Measurements from ENCODE around the gene WNT10A.

WNT10A gene

DNA sequence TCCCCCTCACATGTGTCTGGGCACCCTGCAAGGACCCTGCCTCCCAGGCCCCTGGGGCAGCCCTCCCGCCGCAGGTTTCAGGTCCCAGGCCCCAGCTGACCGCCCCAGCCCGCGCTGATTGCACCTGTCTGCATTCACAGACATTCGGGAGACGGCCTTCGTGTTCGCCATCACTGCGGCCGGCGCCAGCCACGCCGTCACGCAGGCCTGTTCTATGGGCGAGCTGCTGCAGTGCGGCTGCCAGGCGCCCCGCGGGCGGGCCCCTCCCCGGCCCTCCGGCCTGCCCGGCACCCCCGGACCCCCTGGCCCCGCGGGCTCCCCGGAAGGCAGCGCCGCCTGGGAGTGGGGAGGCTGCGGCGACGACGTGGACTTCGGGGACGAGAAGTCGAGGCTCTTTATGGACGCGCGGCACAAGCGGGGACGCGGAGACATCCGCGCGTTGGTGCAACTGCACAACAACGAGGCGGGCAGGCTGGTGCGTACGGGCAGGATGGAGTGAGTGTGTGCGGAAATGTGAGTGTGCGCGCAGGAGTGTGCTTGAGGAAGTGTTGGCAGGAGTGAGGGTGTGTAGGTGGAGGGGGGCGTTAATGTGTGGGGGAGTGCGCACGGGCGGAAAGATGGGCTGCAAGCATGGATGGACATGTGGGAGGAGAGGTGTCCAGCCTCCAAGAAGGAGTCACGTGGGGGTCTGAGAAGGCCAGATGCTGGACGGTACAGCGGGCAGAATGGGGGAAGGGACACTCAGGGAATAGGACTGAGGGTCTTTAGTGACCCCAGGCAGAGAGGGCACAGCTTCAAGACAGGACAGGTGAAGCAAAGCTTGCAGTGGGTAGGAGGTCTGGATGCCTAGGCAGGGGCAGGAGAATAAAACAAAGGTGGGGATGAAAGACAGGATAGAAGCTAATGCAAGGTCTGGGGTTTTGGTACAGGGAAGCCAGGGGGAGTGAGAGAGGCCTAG, 9.0 kb upstream of the WNT10A start:
- Histone ChIP-seq H3K9ac (ENCODE audit: low read depth, low read length) (no peak overlapping the region), H3K27ac (ENCODE audit: low read length) (no peak overlapping the region), H3K27me3 (ENCODE audit: insufficient read depth, low read length) (peaks cover 100% of the 10 kb centered on the region), H3K4me1 (ENCODE audit: insufficient read depth, low read length) (peaks cover 5% of the 10 kb centered on the region; the same call in 1 of the 2 replicates), H3K36me3 (ENCODE audit: insufficient read depth, low read depth, low read length) (no peaks in the 10 kb centered on the region), H3K9me3 (ENCODE audit: insufficient read depth, low read depth, low read length) (peaks cover 5% of the 10 kb centered on the region; the same call in 1 of the 2 replicates), H3K4me3 (ENCODE audit: low read length) (no peak overlapping the region)

DNA sequence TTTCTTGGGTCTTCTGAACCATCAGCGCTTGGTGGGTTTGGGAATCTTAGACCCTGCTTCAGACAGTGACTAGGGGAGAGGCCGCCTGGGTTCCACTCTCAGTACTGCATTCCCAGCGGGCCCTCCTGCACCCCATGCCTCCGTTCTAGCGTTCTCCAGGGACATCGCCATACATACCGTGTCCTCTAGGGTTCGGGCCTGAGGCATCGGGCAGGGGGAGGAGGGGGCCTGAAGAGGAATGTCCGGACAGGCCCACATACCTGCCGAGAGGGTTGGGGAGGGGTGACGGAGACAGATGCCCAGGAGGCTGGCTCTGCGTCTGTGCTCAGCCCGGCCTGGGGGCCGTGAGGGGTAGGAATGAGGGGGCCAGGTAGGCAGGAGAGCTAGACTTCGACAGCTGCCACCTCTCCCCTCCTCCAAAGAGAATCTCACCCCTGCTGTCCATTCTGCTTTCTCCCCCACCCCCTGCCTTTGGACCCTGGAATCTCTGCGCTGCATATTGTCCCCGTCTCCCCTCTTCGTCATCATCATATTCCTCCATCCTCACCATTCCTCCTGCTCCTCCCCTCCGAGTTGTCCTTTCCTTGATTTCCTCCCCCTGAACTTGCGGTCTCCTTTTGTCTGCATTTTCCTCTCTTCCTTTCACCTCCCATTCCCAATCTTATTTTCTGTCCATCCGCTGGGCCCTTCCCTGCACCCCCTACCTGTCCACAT, 7.8 kb upstream of the WNT10A start:
- no peak overlapping the region for H3K9ac ChIP-seq (ENCODE audit: low read depth, low read length)
- H3K27me3 ChIP-seq (ENCODE audit: insufficient read depth, low read length): peaks cover 100% of the 10 kb centered on the region
- peaks cover 5% of the 10 kb centered on the region; the same call in 1 of the 2 replicates for H3K4me1 ChIP-seq (ENCODE audit: insufficient read depth, low read length)
- H3K9me3 ChIP-seq (ENCODE audit: insufficient read depth, low read depth, low read length): peaks cover 5% of the 10 kb centered on the region; the same call in 1 of the 2 replicates
- no peak overlapping the region for H3K27ac ChIP-seq (ENCODE audit: low read length)
- no peak overlapping the region for H3K4me3 ChIP-seq (ENCODE audit: low read length)
- no peaks in the 10 kb centered on the region for H3K36me3 ChIP-seq (ENCODE audit: insufficient read depth, low read depth, low read length)

DNA sequence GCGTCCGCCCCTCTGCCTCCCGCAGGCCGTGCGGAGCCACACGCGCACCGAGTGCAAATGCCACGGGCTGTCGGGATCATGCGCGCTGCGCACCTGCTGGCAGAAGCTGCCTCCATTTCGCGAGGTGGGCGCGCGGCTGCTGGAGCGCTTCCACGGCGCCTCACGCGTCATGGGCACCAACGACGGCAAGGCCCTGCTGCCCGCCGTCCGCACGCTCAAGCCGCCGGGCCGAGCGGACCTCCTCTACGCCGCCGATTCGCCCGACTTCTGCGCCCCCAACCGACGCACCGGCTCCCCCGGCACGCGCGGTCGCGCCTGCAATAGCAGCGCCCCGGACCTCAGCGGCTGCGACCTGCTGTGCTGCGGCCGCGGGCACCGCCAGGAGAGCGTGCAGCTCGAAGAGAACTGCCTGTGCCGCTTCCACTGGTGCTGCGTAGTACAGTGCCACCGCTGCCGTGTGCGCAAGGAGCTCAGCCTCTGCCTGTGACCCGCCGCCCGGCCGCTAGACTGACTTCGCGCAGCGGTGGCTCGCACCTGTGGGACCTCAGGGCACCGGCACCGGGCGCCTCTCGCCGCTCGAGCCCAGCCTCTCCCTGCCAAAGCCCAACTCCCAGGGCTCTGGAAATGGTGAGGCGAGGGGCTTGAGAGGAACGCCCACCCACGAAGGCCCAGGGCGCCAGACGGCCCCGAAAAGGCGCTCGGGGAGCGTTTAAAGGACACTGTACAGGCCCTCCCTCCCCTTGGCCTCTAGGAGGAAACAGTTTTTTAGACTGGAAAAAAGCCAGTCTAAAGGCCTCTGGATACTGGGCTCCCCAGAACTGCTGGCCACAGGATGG, 7.1 kb upstream of the WNT10A start:
- Histone ChIP-seq H3K4me1 (ENCODE audit: insufficient read depth, low read length) (peaks cover 8% of the 10 kb centered on the region), H3K36me3 (ENCODE audit: insufficient read depth, low read depth, low read length) (no peaks in the 10 kb centered on the region), H3K27me3 (ENCODE audit: insufficient read depth, low read length) (peaks cover 100% of the 10 kb centered on the region), H3K27ac (ENCODE audit: low read length) (no peak overlapping the region), H3K9me3 (ENCODE audit: insufficient read depth, low read depth, low read length) (peaks cover 5% of the 10 kb centered on the region; the same call in 1 of the 2 replicates), H3K4me3 (ENCODE audit: low read length) (no peak overlapping the region), H3K9ac (ENCODE audit: low read depth, low read length) (no peak overlapping the region)

DNA sequence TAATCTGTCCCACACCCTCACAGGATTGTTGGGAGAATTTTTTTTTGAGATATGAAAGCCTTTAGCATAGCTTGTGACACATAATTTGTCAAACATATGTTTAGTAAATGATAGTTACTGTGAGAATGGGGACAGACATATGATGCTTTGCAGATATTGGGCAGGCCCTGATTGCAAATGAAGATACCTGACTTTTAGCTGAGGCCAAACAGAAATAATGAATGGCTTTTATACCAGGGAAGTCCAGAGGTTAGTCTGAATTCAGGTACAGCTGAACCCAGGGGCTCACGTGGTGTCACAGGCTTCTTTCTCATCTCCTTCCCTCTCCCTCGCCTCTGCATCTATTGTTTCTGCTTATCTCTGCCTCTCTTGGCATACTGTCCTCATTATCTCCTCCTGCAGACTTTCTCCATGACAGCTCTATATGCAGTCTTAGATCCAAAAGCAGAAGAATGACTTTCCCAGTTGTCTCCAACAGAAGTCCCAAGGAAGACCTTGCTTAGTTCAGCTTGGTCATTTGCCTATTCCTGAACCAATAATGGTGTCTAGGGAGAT, 4.9 kb upstream of the WNT10A start:
- Histone ChIP-seq H3K9me3 (ENCODE audit: insufficient read depth, low read depth, low read length) (peaks cover 5% of the 10 kb centered on the region; the same call in 1 of the 2 replicates), H3K36me3 (ENCODE audit: insufficient read depth, low read depth, low read length) (no peaks in the 10 kb centered on the region), H3K27ac (ENCODE audit: low read length) (no peak overlapping the region), H3K4me1 (ENCODE audit: insufficient read depth, low read length) (peaks cover 9% of the 10 kb centered on the region), H3K4me3 (ENCODE audit: low read length) (no peak overlapping the region), H3K9ac (ENCODE audit: low read depth, low read length) (no peak overlapping the region), H3K27me3 (ENCODE audit: insufficient read depth, low read length) (peaks cover 100% of the 10 kb centered on the region)

DNA sequence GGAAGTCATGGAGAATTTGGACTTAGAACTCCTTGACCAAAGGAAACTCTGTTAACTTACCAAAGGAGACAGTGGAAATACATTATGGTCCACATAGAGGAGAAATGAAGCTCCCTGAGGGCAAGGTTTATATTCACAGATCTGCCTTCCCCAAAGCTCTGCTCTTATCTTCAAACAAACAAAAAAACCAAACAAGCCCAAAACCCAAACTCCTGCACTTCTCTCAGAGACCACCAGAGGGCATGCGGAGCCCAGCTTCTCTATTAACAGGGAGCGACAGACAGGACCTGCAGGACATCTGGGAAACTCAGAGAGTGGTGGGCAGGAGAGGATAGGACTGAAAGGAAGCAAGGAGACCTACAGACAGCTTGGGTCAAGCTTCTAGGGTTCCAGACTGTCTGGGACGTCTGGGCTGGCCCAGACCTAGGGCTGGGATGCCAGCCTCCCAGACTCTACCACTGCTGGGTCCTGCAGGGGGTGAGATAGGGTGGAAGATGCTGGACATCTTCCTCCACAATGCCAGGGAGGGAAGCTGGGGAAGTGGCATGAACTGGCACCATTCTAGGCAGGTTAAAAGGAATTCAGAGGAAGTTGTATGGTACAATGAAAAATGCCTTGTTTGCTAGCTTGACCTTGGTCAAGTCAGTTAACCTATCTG, 4.0 kb upstream of the WNT10A start:
- peaks cover 100% of the 10 kb centered on the region for H3K27me3 ChIP-seq (ENCODE audit: insufficient read depth, low read length)
- no peak overlapping the region for H3K4me3 ChIP-seq (ENCODE audit: low read length)
- H3K27ac ChIP-seq (ENCODE audit: low read length): no peak overlapping the region
- peaks cover 8% of the 10 kb centered on the region; the same call in 1 of the 2 replicates for H3K9me3 ChIP-seq (ENCODE audit: insufficient read depth, low read depth, low read length)
- H3K4me1 ChIP-seq (ENCODE audit: insufficient read depth, low read length): peaks cover 9% of the 10 kb centered on the region
- H3K9ac ChIP-seq (ENCODE audit: low read depth, low read length): no peak overlapping the region
- no peaks in the 10 kb centered on the region for H3K36me3 ChIP-seq (ENCODE audit: insufficient read depth, low read depth, low read length)

DNA sequence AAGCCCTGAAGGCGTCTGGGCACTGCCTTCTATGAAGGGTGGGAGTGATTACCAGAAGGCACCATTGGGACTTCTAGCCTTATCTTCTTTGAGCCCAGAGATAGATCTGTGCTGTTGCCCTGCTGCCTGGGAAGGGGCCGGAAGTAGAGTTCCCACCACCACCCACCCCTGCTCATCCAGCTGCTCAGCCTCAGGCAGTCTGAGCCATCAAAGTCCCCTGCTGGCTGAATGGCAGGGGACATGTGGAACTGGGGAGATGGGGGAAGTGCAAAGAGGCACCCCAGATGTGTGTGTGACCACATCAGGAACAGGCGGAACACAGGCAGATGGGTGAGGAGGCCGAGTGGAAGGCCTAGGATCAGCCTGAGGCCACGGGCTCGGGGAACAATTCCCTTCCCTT, 3.3 kb upstream of the WNT10A start:
- Histone ChIP-seq H3K27ac (ENCODE audit: low read length) (no peak overlapping the region), H3K4me1 (ENCODE audit: insufficient read depth, low read length) (peaks cover 9% of the 10 kb centered on the region), H3K9ac (ENCODE audit: low read depth, low read length) (no peak overlapping the region), H3K36me3 (ENCODE audit: insufficient read depth, low read depth, low read length) (no peaks in the 10 kb centered on the region), H3K27me3 (ENCODE audit: insufficient read depth, low read length) (peaks cover 100% of the 10 kb centered on the region), H3K9me3 (ENCODE audit: insufficient read depth, low read depth, low read length) (peaks cover 9% of the 10 kb centered on the region; the same call in 1 of the 2 replicates), H3K4me3 (ENCODE audit: low read length) (no peak overlapping the region)

DNA sequence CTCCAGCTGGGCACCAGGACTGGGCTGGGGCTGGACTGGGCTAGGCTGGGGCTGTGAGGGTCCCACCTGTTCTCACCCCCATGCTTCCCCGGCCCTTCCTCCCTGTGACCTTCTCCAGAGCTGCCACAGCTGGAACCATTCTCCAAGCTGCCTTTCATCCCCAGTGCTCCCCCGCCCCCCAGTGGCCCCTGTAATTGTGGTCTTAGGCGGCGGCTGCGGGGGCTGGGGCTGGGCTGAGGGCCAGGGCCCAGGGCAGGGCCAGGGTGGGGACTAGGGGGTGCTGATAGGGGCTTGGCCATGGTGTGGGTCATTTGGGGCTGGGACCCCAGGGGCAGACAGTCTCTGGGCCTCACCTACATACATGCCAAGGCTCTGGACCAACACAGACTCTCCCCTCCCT, 2.8 kb upstream of the WNT10A start:
- Histone ChIP-seq H3K4me1 (ENCODE audit: insufficient read depth, low read length) (peaks cover 7% of the 10 kb centered on the region), H3K36me3 (ENCODE audit: insufficient read depth, low read depth, low read length) (no peaks in the 10 kb centered on the region), H3K27ac (ENCODE audit: low read length) (no peak overlapping the region), H3K27me3 (ENCODE audit: insufficient read depth, low read length) (peaks cover 100% of the 10 kb centered on the region), H3K9me3 (ENCODE audit: insufficient read depth, low read depth, low read length) (peaks cover 10% of the 10 kb centered on the region; the same call in 1 of the 2 replicates), H3K9ac (ENCODE audit: low read depth, low read length) (no peak overlapping the region), H3K4me3 (ENCODE audit: low read length) (no peak overlapping the region)

DNA sequence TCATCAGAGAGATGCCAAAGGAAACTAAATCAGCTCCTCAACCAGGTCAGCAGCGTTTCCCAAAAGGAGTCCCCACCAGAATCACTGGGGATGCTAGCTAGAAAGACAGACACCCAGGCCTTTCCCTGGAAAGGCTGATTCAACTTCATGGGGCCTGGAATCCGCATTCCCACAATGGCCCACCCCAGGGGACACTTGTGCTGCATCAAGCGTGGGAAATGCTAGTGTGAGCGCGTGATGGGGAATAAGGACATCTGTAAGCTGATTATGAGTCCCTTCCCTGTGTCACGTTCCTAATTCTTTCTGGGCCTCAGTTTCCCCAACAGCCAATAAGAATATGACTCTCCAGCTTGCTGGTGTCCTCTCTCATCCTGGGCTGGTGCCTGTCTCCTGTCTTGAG, 2.2 kb upstream of the WNT10A start:
- H3K36me3 ChIP-seq (ENCODE audit: insufficient read depth, low read depth, low read length): no peaks in the 10 kb centered on the region
- H3K4me3 ChIP-seq (ENCODE audit: low read length): no peak overlapping the region
- no peak overlapping the region for H3K9ac ChIP-seq (ENCODE audit: low read depth, low read length)
- H3K9me3 ChIP-seq (ENCODE audit: insufficient read depth, low read depth, low read length): peaks cover 14% of the 10 kb centered on the region; the same call in 1 of the 2 replicates
- H3K27ac ChIP-seq (ENCODE audit: low read length): no peak overlapping the region
- H3K27me3 ChIP-seq (ENCODE audit: insufficient read depth, low read length): peaks cover 99% of the 10 kb centered on the region
- H3K4me1 ChIP-seq (ENCODE audit: insufficient read depth, low read length): peaks cover 4% of the 10 kb centered on the region

DNA sequence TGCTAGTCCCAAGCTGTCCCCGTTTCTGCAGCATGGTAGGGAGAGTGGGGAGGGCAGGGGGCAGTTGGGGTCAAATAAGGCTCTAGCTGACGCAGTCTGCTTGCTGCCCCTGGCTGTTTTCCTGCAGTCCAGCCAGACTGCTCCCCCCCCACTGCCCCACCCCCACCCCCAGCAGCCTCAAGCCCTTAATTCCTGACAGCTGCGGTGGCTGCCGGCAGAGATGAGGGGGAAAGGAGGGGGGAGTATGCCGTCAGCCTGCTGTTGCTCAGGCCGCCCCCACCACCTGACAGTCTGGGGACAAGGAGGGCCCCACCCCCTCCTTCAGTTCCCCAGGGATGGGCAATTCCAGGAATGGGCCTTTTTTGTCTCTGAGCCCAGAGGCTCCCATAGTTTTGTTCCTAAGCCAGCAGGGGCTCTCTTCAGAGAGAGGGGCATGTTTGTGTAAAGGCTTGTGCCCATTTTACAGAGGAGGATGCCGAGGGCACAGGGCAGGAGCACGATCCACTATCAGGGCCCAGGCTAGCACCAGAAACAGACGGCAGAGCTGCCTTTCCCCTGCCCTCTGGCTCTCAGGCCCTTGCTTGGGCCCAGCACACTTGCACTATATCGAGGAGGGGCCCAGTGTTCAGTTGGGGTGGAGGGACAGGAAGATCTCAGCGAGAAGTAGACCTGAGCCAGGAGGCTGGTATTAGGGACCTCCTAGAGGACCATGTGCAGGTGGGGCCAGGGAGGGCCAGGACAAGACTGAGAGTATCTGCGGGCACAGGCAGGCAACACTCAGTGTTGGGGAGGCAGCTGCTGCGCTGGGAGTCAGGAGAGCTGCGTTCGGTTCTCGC, 1.5 kb upstream of the WNT10A start:
- peaks cover 4% of the 10 kb centered on the region for H3K4me1 ChIP-seq (ENCODE audit: insufficient read depth, low read length)
- peaks cover 14% of the 10 kb centered on the region; the same call in 1 of the 2 replicates for H3K9me3 ChIP-seq (ENCODE audit: insufficient read depth, low read depth, low read length)
- no peak overlapping the region for H3K27ac ChIP-seq (ENCODE audit: low read length)
- no peaks in the 10 kb centered on the region for H3K36me3 ChIP-seq (ENCODE audit: insufficient read depth, low read depth, low read length)
- peaks cover 99% of the 10 kb centered on the region for H3K27me3 ChIP-seq (ENCODE audit: insufficient read depth, low read length)
- H3K9ac ChIP-seq (ENCODE audit: low read depth, low read length): no peak overlapping the region
- H3K4me3 ChIP-seq (ENCODE audit: low read length): no peak overlapping the region

DNA sequence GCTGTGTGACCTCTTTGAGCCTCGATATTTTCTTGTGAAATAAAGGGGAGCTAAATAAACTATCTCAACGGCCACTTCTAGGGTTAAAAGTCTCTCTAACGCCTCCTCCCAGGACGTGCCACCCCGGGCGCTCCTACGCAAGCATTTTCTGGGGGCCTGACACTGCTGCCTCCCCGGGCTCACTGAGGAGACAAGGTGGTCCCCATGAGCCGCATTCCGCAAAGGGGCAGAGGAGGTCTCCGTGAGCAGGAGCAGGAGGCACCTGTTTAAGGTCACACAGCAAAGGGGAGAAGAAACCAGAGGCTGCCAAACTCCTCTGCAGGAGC, 913 bp upstream of the WNT10A start:
- Histone ChIP-seq H3K9me3 (ENCODE audit: insufficient read depth, low read depth, low read length) (peaks cover 10% of the 10 kb centered on the region; the same call in 1 of the 2 replicates), H3K4me3 (ENCODE audit: low read length) (no peak overlapping the region), H3K4me1 (ENCODE audit: insufficient read depth, low read length) (peaks cover 4% of the 10 kb centered on the region), H3K9ac (ENCODE audit: low read depth, low read length) (no peak overlapping the region), H3K36me3 (ENCODE audit: insufficient read depth, low read depth, low read length) (no peaks in the 10 kb centered on the region), H3K27me3 (ENCODE audit: insufficient read depth, low read length) (peaks cover 99% of the 10 kb centered on the region), H3K27ac (ENCODE audit: low read length) (no peak overlapping the region)

Measured in iPS-20b (cell line).